GM23338 (cell line): ENCODE results near the gene SFMBT2. TPM values are rescaled to one million over a fixed set of nuclear protein-coding genes. Genes with fewer than 3 reads are reported as not detected.

Source experiments
- ATAC-seq: fragments of 200-7000 bp; cut with Tn5 transposase; 3 replicates; pipeline ENCODE4 v1.9.1; 2020
- DNase-seq: peaks from one replicate; pipeline ENCODE4 v3.0.0-alpha.2; 2015; ENCODE audit warnings: low spot score
- H2AFZ ChIP-seq: fragments of 200-600 bp; sonication (generic); 2 replicates; pipeline ENCODE4 v1.8.0; 2016; ENCODE audit warnings: antibody characterized with exemption, mild to moderate bottlenecking, moderate library complexity
- H3F3A ChIP-seq: fragments of 200-600 bp; sonication (generic); replicated peaks from 2 replicates; pipeline ENCODE4 v1.8.0; 2017; ENCODE audit warnings: antibody characterized with exemption, mixed run types, low read depth
- H3K27ac ChIP-seq: fragments of 200-600 bp; sonication (generic); 2 replicates; pipeline ENCODE4 v1.6.1; 2016; ENCODE audit warnings: low read depth
- H3K27me3 ChIP-seq: fragments of 200-600 bp; sonication (generic); 2 replicates; pipeline ENCODE4 v1.8.0; 2016; ENCODE audit warnings: mild to moderate bottlenecking, mixed run types, moderate library complexity; ENCODE audit not compliant: insufficient read depth
- H3K36me3 ChIP-seq: fragments of 200-600 bp; sonication (generic); 2 replicates; pipeline ENCODE4 v1.8.0; 2016; ENCODE audit warnings: mild to moderate bottlenecking; ENCODE audit not compliant: insufficient read depth
- H3K4me1 ChIP-seq: fragments of 200-600 bp; sonication (generic); 2 replicates; pipeline ENCODE4 v1.8.0; 2016; ENCODE audit warnings: mild to moderate bottlenecking, moderate library complexity; ENCODE audit not compliant: insufficient read depth
- H3K4me2 ChIP-seq: fragments of 200-600 bp; sonication (generic); 2 replicates; pipeline ENCODE4 v1.7.1; 2017; ENCODE audit warnings: mixed run types
- H3K4me3 ChIP-seq: fragments of 200-600 bp; sonication (generic); 2 replicates; pipeline ENCODE4 v1.6.1; 2016; ENCODE audit warnings: mixed run types
- H3K79me2 ChIP-seq: fragments of 200-600 bp; sonication (generic); replicated peaks from 2 replicates; pipeline ENCODE4 v1.8.0; 2017; ENCODE audit warnings: mild to moderate bottlenecking; ENCODE audit not compliant: insufficient read depth
- H3K9me2 ChIP-seq: fragments of 200-600 bp; sonication (generic); 2 replicates; pipeline ENCODE4 v1.8.0; 2017; ENCODE audit not compliant: insufficient read depth
- H4K20me1 ChIP-seq: fragments of 200-600 bp; sonication (generic); replicated peaks from 2 replicates; pipeline ENCODE4 v1.8.0; 2017; ENCODE audit warnings: mild to moderate bottlenecking; ENCODE audit not compliant: insufficient read depth
- H3K27ac Mint-ChIP-seq: 2 replicates; pipeline ENCODE4 v1.8.0; 2020; ENCODE audit warnings: inconsistent platforms, mild to moderate bottlenecking, moderate library complexity, mixed read lengths
- H3K27me3 Mint-ChIP-seq: 3 replicates; pipeline ENCODE4 v1.8.0; 2022; ENCODE audit warnings: low read depth, mild to moderate bottlenecking, moderate library complexity, mixed read lengths, inconsistent platforms; ENCODE audit not compliant: insufficient read depth, poor library complexity
- H3K36me3 Mint-ChIP-seq: 3 replicates; pipeline ENCODE4 v1.8.0; 2021; ENCODE audit warnings: low read depth, mild to moderate bottlenecking, inconsistent platforms, moderate library complexity, mixed read lengths
- H3K4me1 Mint-ChIP-seq: 3 replicates; pipeline ENCODE4 v1.8.0; 2020; ENCODE audit warnings: mild to moderate bottlenecking, inconsistent platforms, mixed read lengths
- H3K4me3 Mint-ChIP-seq: 3 replicates; pipeline ENCODE4 v1.8.0; 2021; ENCODE audit warnings: moderate library complexity, mild to moderate bottlenecking, inconsistent platforms, mixed read lengths
- H3K9me3 Mint-ChIP-seq: 3 replicates; pipeline ENCODE4 v1.8.0; 2020; ENCODE audit warnings: moderate library complexity, mild to moderate bottlenecking, inconsistent platforms, mixed read lengths
- CTCF ChIP-seq, 2 experiments: fragments of 200-600 bp in 1 of 2; sonication (generic) in 1 of 2; conservative IDR thresholded peaks; 2 replicates each; pipeline versions ENCODE4 v1.5.1 to v1.6.1; 2016 to 2017; ENCODE audit warnings: antibody characterized with exemption in 2 of 2, low read depth in 2 of 2, mild to moderate bottlenecking in 2 of 2, moderate library complexity in 1 of 2
- ETS1 ChIP-seq: IDR thresholded peaks from 2 replicates; pipeline ENCODE4 v1.6.1; 2016; ENCODE audit warnings: antibody characterized with exemption
- EZH2 ChIP-seq: fragments of 200-600 bp; sonication (generic); IDR thresholded peaks from one replicate; pipeline ENCODE4 v1.8.0; 2017; ENCODE audit warnings: antibody characterized with exemption, mild to moderate bottlenecking, low read depth; ENCODE audit not compliant: unreplicated experiment
- POLR2AphosphoS5 ChIP-seq: IDR thresholded peaks from 2 replicates; pipeline ENCODE4 v1.6.1; 2016; ENCODE audit warnings: antibody characterized with exemption, low read depth
- REST ChIP-seq: IDR thresholded peaks from one replicate; pipeline ENCODE4 v1.6.1; 2018; ENCODE audit warnings: antibody characterized with exemption; ENCODE audit not compliant: unreplicated experiment
- STAT1 ChIP-seq: IDR thresholded peaks from one replicate; pipeline ENCODE4 v1.6.1; 2016; ENCODE audit warnings: antibody characterized with exemption; ENCODE audit not compliant: unreplicated experiment
- ZNF462 ChIP-seq: fragments of 250-450 bp; sonication (Bioruptor Pico); IDR thresholded peaks from 2 replicates; pipeline ENCODE4 v1.5.0; 2020; ENCODE audit warnings: mild to moderate bottlenecking, moderate library complexity
- polyA plus RNA-seq: library from polyadenylated mRNA; unstranded; fragments of >200 nt; fragmentation: Nextera tagmentation; extraction: Ambion mirVana; gene quantifications from 2 replicates; pipeline ENCODE4 v1.2.1, GENCODE V29; 2016
- total RNA-seq: library from RNA; depleted of rRNA; stranded (reverse); fragments of >200 nt; shearing (Covaris generic); gene quantifications from 2 replicates; pipeline ENCODE4 v1.2.3, GENCODE V29; 2014

The SFMBT2 gene
- total and polyA plus RNA-seq, 2 experiments from 2014 or later = 2.7 to 6.7 TPM

GRCh38 chr10:7258948-7259523 is 151.8 kb downstream of the SFMBT2 start (continued):
- TF ChIP-seq REST = no peak

GRCh38 chr10:7255517-7255916 is 155.3 kb downstream of the SFMBT2 start:
- H3K27me3 Mint-ChIP-seq = peaks cover 2% of the 10 kb centered on the region
- no peak overlapping the region for H3K4me3 ChIP-seq
- H2AFZ ChIP-seq = no peak overlapping the region
- no peaks in the 10 kb centered on the region for H3K27me3 ChIP-seq
- H3K4me1 Mint-ChIP-seq = peaks cover 1% of the 10 kb centered on the region
- no peak overlapping the region for H3K27ac Mint-ChIP-seq
- DNase-seq (no peak), ATAC-seq (no peak)
- no peaks in the 10 kb centered on the region for H3K9me3 Mint-ChIP-seq
- no peaks in the 10 kb centered on the region for H3K9me2 ChIP-seq
- H3K4me3 Mint-ChIP-seq = no peak overlapping the region
- H3K36me3 Mint-ChIP-seq = no peaks in the 10 kb centered on the region
- H4K20me1 ChIP-seq = no peaks in the 10 kb centered on the region
- H3K36me3 ChIP-seq = no peaks in the 10 kb centered on the region
- peak overlapping the region; percentile 50; the same call in 1 of the 2 replicates for H3K27ac ChIP-seq
- H3K4me2 ChIP-seq = no peak overlapping the region
- H3K4me1 ChIP-seq = no peaks in the 10 kb centered on the region
- no peaks in the 10 kb centered on the region for H3F3A ChIP-seq
- H3K79me2 ChIP-seq = no peaks in the 10 kb centered on the region
- TF ChIP-seq CTCF (conservative IDR thresholded peaks at IDR 0.05; ENCODE audit: low read depth in 2 of 2) = no peak
- TF ChIP-seq ETS1 = no peak
- no peak for TF ChIP-seq REST
- TF ChIP-seq ZNF462 (CRISPR knock-in tag) = no peak
- no peak for TF ChIP-seq POLR2AphosphoS5
- TF ChIP-seq STAT1 = no peak
- no peak for TF ChIP-seq EZH2
